ENCODE data around the gene VPS37C.

VPS37C gene

DNA sequence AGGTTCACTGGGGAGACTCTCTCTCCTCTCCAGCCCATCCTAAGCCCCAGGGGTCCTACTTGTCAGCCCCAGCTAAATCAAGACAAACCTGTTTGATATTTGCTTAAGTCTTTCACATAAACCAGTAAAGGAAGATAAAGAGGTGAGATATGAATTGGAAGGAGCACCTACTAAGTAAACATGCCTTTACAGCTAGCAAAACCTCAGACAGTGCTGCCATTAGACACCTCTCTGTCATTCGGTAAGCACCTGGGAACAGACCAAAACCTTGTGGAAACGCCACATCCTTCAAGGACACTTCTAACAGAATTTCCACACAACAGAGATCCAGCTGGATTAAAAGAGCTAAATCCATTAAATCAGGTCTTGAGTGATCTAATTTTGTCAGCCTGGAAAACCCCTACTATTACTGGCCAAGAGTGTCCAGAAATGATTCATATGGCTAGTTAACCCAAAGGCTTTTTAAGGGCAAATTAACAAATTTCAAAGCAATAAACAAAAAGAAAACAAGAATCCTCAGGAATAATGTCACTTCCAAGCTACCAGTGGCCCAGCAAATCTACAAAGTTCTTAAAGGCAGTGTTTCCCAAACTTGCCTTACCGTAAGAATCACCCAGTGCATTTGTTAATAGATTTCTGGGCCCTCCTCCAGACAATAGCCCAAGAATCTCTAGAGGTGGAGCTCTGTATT, 2.4 kb downstream of the VPS37C start:
- Histone ChIP-seq H3K9ac (no peak overlapping the region), H3K4me1 (ENCODE audit: low read depth, poor library complexity, severe bottlenecking) (peaks cover 40% of the 10 kb centered on the region)

DNA sequence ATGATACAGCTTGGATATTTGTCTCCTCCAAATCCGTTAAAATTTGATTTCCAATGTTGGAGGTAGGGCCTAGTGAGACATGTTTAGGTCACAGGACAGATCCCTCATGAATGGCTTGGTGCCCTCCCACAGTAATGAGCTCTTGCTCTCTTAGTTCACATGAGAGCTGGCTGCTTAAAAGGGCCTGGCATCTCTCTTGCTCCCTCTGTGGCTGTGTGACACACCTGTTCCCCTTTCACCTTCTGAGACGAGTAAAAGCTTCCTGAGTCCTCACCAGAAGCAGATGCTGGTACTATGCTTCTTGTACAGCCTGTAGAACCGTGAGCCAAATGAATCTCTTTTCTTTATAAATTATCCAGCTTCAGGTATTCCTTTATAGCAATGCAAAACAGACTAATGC, 3.5 kb downstream of the VPS37C start:
- H3K9ac ChIP-seq = no peak overlapping the region
- no peaks in the 10 kb centered on the region for H3K27me3 ChIP-seq (ENCODE audit: insufficient read depth, low read depth)
- H3K27ac ChIP-seq = no peak overlapping the region
- peaks cover 40% of the 10 kb centered on the region for H3K4me1 ChIP-seq (ENCODE audit: low read depth, poor library complexity, severe bottlenecking)
- no peaks in the 10 kb centered on the region for H4K20me1 ChIP-seq (ENCODE audit: insufficient read depth)
- no peaks in the 10 kb centered on the region for H3K36me3 ChIP-seq (ENCODE audit: insufficient read depth)
- no peak overlapping the region for H2AFZ ChIP-seq (ENCODE audit: low read depth)
- H3K4me2 ChIP-seq = no peak overlapping the region
- H3K79me2 ChIP-seq (ENCODE audit: insufficient read depth, low read depth) = no peaks in the 10 kb centered on the region
- no peak overlapping the region for H3K4me3 ChIP-seq (IDR thresholded peaks at IDR 0.05; ENCODE audit: insufficient read depth, low read depth, low read length)
- no peak for TF ChIP-seq CTCF (conservative IDR thresholded peaks at IDR 0.05; ENCODE audit: low read depth, low read length)

More for the DNA sequence above, 2.4 kb downstream of the VPS37C start:
- Histone ChIP-seq H3K27me3 (ENCODE audit: insufficient read depth, low read depth) (no peaks in the 10 kb centered on the region), H3K4me3 (IDR thresholded peaks at IDR 0.05; ENCODE audit: insufficient read depth, low read depth, low read length) (no peak overlapping the region), H3K27ac (peak overlapping the region; percentile 25; the same call in 1 of the 2 replicates), H3K4me2 (peak overlapping the region; percentile 26; the same call in 1 of the 2 replicates), H3K36me3 (ENCODE audit: insufficient read depth) (no peaks in the 10 kb centered on the region), H3K79me2 (ENCODE audit: insufficient read depth, low read depth) (no peaks in the 10 kb centered on the region), H2AFZ (ENCODE audit: low read depth) (no peak overlapping the region), H4K20me1 (ENCODE audit: insufficient read depth) (no peaks in the 10 kb centered on the region)
- no peak for TF ChIP-seq CTCF (conservative IDR thresholded peaks at IDR 0.05; ENCODE audit: low read depth, low read length)

GRCh38 chr11:61155741-61156140, 5.5 kb downstream of the VPS37C start:
- Histone ChIP-seq H3K36me3 (ENCODE audit: insufficient read depth) (no peaks in the 10 kb centered on the region), H3K9ac (no peak overlapping the region), H2AFZ (ENCODE audit: low read depth) (no peak overlapping the region), H3K27ac (no peak overlapping the region), H3K4me2 (no peak overlapping the region), H3K27me3 (ENCODE audit: insufficient read depth, low read depth) (no peaks in the 10 kb centered on the region), H3K4me3 (IDR thresholded peaks at IDR 0.05; ENCODE audit: insufficient read depth, low read depth, low read length) (no peak overlapping the region), H3K4me1 (ENCODE audit: low read depth, poor library complexity, severe bottlenecking) (peaks cover 29% of the 10 kb centered on the region), H3K79me2 (ENCODE audit: insufficient read depth, low read depth) (no peaks in the 10 kb centered on the region), H4K20me1 (ENCODE audit: insufficient read depth) (no peaks in the 10 kb centered on the region)
- no peak for TF ChIP-seq CTCF (conservative IDR thresholded peaks at IDR 0.05; ENCODE audit: low read depth, low read length)

DNA sequence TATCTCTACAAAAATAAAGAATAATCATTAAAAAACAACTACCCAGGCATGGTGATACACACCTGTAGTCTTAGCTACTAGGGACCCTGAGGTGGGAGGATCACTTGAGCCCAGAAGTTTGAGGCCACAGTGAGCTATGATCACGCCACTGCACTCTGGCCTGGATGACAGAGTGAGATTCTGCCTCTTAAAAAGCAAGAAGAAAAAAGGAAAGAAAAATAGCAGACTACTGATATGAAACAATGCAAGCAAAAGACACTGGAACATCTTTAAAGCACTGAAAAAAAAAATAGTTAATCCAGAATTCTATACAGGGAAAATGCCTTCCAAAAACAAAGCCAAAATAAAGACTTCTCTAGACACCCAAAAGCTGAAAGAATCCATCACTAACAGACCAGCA, 5.9 kb downstream of the VPS37C start:
- Histone ChIP-seq H3K4me2 (no peak overlapping the region), H3K27ac (no peak overlapping the region), H3K9ac (no peak overlapping the region), H4K20me1 (ENCODE audit: insufficient read depth) (no peaks in the 10 kb centered on the region), H3K4me3 (IDR thresholded peaks at IDR 0.05; ENCODE audit: insufficient read depth, low read depth, low read length) (no peak overlapping the region), H3K4me1 (ENCODE audit: low read depth, poor library complexity, severe bottlenecking) (peaks cover 25% of the 10 kb centered on the region), H3K79me2 (ENCODE audit: insufficient read depth, low read depth) (no peaks in the 10 kb centered on the region), H3K36me3 (ENCODE audit: insufficient read depth) (no peaks in the 10 kb centered on the region), H2AFZ (ENCODE audit: low read depth) (no peak overlapping the region), H3K27me3 (ENCODE audit: insufficient read depth, low read depth) (no peaks in the 10 kb centered on the region)
- no peak for TF ChIP-seq CTCF (conservative IDR thresholded peaks at IDR 0.05; ENCODE audit: low read depth, low read length)
